ENCODE measurements around the gene GRPEL1. TPM values are rescaled to one million over a fixed set of nuclear protein-coding genes. Genes with fewer than 3 reads are reported as not detected.

Gene GRPEL1
- total RNA-seq, 2 experiments from 2014 or later = 63.8 to 68.7 TPM

- intact Hi-C loops (cut with micrococcal nuclease) = no loop called here
- Mint-ChIP-seq H3K9me3 (no peaks in the 10 kb centered on the region), H3K4me3 (no peak overlapping the region), H3K27me3 (no peaks in the 10 kb centered on the region), H3K27ac (no peak overlapping the region), H3K4me1 (ENCODE audit: low read depth) (no peaks in the 10 kb centered on the region), H3K36me3 (peaks cover 30% of the 10 kb centered on the region)
- ChIA-PET POLR2A (no interaction called here), CTCF (interaction anchor here (2.8 kb wide), 1 partner anchor 14 kb away, joined by 9 read pairs; the partner anchor contains the start of gene TADA2B)
- DNase-seq = no peak
Measured at GRCh38 chr4:7029212-7029611, 38.7 kb downstream of the GRPEL1 start.

- no peaks in the 10 kb centered on the region for H3K4me1 Mint-ChIP-seq (ENCODE audit: low read depth)
- H3K27ac Mint-ChIP-seq = peak overlapping the region; percentile 26
- no peak for DNase-seq
- H3K4me3 Mint-ChIP-seq = no peak overlapping the region
- CTCF ChIA-PET = no interaction called here
- no peaks in the 10 kb centered on the region for H3K9me3 Mint-ChIP-seq
- no peaks in the 10 kb centered on the region for H3K27me3 Mint-ChIP-seq
- H3K36me3 Mint-ChIP-seq = peaks cover 30% of the 10 kb centered on the region
- POLR2A ChIA-PET = no interaction called here
- intact Hi-C loops (cut with micrococcal nuclease) = no loop called here
Measured at GRCh38 chr4:7027913-7028312, 40.0 kb downstream of the GRPEL1 start.

- Mint-ChIP-seq H3K9me3 (no peaks in the 10 kb centered on the region), H3K4me3 (no peak overlapping the region), H3K27ac (no peak overlapping the region), H3K27me3 (no peaks in the 10 kb centered on the region), H3K36me3 (peaks cover 30% of the 10 kb centered on the region), H3K4me1 (ENCODE audit: low read depth) (no peaks in the 10 kb centered on the region)
- CTCF ChIA-PET = no interaction called here
- intact Hi-C loops (cut with micrococcal nuclease) = no loop called here
- POLR2A ChIA-PET = no interaction called here
- no peak for DNase-seq
Measured at GRCh38 chr4:7027284-7027683, 40.6 kb downstream of the GRPEL1 start.

GRCh38 chr4:7026107-7026506 lies 41.8 kb downstream of the GRPEL1 start:
- intact Hi-C loops (cut with micrococcal nuclease) = no loop called here
- ChIA-PET CTCF (no interaction called here), POLR2A (no interaction called here)
- Mint-ChIP-seq H3K9me3 (no peaks in the 10 kb centered on the region), H3K4me1 (ENCODE audit: low read depth) (no peaks in the 10 kb centered on the region), H3K27me3 (no peaks in the 10 kb centered on the region), H3K27ac (peak overlapping the region; percentile 54), H3K4me3 (no peak overlapping the region), H3K36me3 (peaks cover 23% of the 10 kb centered on the region)
- DNase-seq = no peak

- Mint-ChIP-seq H3K9me3 (no peaks in the 10 kb centered on the region), H3K4me1 (ENCODE audit: low read depth) (no peaks in the 10 kb centered on the region), H3K4me3 (no peak overlapping the region), H3K36me3 (peaks cover 20% of the 10 kb centered on the region), H3K27ac (no peak overlapping the region), H3K27me3 (no peaks in the 10 kb centered on the region)
- intact Hi-C loops (cut with micrococcal nuclease) = no loop called here
- no peak for DNase-seq
- POLR2A ChIA-PET = no interaction called here
- CTCF ChIA-PET = no interaction called here
Measured at GRCh38 chr4:7025040-7025602, 42.7 kb downstream of the GRPEL1 start.

- no peaks in the 10 kb centered on the region for H3K9me3 Mint-ChIP-seq
- H3K4me3 Mint-ChIP-seq = no peak overlapping the region
- no peak for DNase-seq
- POLR2A ChIA-PET = no interaction called here
- no peaks in the 10 kb centered on the region for H3K27me3 Mint-ChIP-seq
- no peaks in the 10 kb centered on the region for H3K4me1 Mint-ChIP-seq (ENCODE audit: low read depth)
- CTCF ChIA-PET = no interaction called here
- peaks cover 20% of the 10 kb centered on the region for H3K36me3 Mint-ChIP-seq
- H3K27ac Mint-ChIP-seq = no peak overlapping the region
- intact Hi-C loops (cut with micrococcal nuclease) = no loop called here
Measured at GRCh38 chr4:7024336-7024890, 43.5 kb downstream of the GRPEL1 start.

- DNase-seq = no peak
- intact Hi-C loops (cut with micrococcal nuclease) = no loop called here
- H3K4me1 Mint-ChIP-seq (ENCODE audit: low read depth) = no peaks in the 10 kb centered on the region
- H3K27ac Mint-ChIP-seq = no peak overlapping the region
- no peak overlapping the region for H3K4me3 Mint-ChIP-seq
- H3K36me3 Mint-ChIP-seq = peaks cover 17% of the 10 kb centered on the region
- ChIA-PET POLR2A (no interaction called here), CTCF (no interaction called here)
- no peaks in the 10 kb centered on the region for H3K9me3 Mint-ChIP-seq
- no peaks in the 10 kb centered on the region for H3K27me3 Mint-ChIP-seq
Measured at GRCh38 chr4:7023901-7024300, 44.0 kb downstream of the GRPEL1 start.

GRCh38 chr4:7023486-7023885 lies 44.4 kb downstream of the GRPEL1 start:
- Mint-ChIP-seq H3K27me3 (no peaks in the 10 kb centered on the region), H3K4me1 (ENCODE audit: low read depth) (no peaks in the 10 kb centered on the region), H3K36me3 (peaks cover 19% of the 10 kb centered on the region), H3K27ac (no peak overlapping the region), H3K9me3 (no peaks in the 10 kb centered on the region), H3K4me3 (no peak overlapping the region)
- ChIA-PET POLR2A (no interaction called here), CTCF (interaction anchor here (1.2 kb wide), 1 partner anchor 303 kb away, joined by 3 read pairs; no protein-coding TSS in a partner anchor)
- DNase-seq = no peak
- intact Hi-C loops (cut with micrococcal nuclease) = no loop called here

- no peak overlapping the region for H3K4me3 Mint-ChIP-seq
- peaks cover 14% of the 10 kb centered on the region for H3K36me3 Mint-ChIP-seq
- intact Hi-C loops (cut with micrococcal nuclease) = no loop called here
- ChIA-PET CTCF (interaction anchor here (1.2 kb wide), 1 partner anchor 302 kb away, joined by 3 read pairs; no protein-coding TSS in a partner anchor), POLR2A (no interaction called here)
- no peaks in the 10 kb centered on the region for H3K9me3 Mint-ChIP-seq
- H3K27ac Mint-ChIP-seq = no peak overlapping the region
- no peak for DNase-seq
- H3K27me3 Mint-ChIP-seq = no peaks in the 10 kb centered on the region
- no peaks in the 10 kb centered on the region for H3K4me1 Mint-ChIP-seq (ENCODE audit: low read depth)
Measured at GRCh38 chr4:7021930-7022664, 45.8 kb downstream of the GRPEL1 start.

GRCh38 chr4:7021355-7021754 lies 46.5 kb downstream of the GRPEL1 start:
- H3K27ac Mint-ChIP-seq = no peak overlapping the region
- H3K36me3 Mint-ChIP-seq = peaks cover 9% of the 10 kb centered on the region
- H3K9me3 Mint-ChIP-seq = no peaks in the 10 kb centered on the region
- intact Hi-C loops (cut with micrococcal nuclease) = no loop called here
- CTCF ChIA-PET = no interaction called here
- DNase-seq = no peak
- POLR2A ChIA-PET = no interaction called here
- no peak overlapping the region for H3K4me3 Mint-ChIP-seq
- H3K27me3 Mint-ChIP-seq = no peaks in the 10 kb centered on the region
- H3K4me1 Mint-ChIP-seq (ENCODE audit: low read depth) = no peaks in the 10 kb centered on the region

GRCh38 chr4:7020856-7021255 lies 47.0 kb downstream of the GRPEL1 start:
- DNase-seq = no peak
- intact Hi-C loops (cut with micrococcal nuclease) = no loop called here
- H3K27me3 Mint-ChIP-seq = no peaks in the 10 kb centered on the region
- no peaks in the 10 kb centered on the region for H3K9me3 Mint-ChIP-seq
- CTCF ChIA-PET = no interaction called here
- peaks cover 6% of the 10 kb centered on the region for H3K36me3 Mint-ChIP-seq
- H3K4me1 Mint-ChIP-seq (ENCODE audit: low read depth) = no peaks in the 10 kb centered on the region
- H3K4me3 Mint-ChIP-seq = no peak overlapping the region
- H3K27ac Mint-ChIP-seq = peak overlapping the region; percentile 30
- POLR2A ChIA-PET = no interaction called here

- no peaks in the 10 kb centered on the region for H3K4me1 Mint-ChIP-seq (ENCODE audit: low read depth)
- H3K27me3 Mint-ChIP-seq = no peaks in the 10 kb centered on the region
- peaks cover 8% of the 10 kb centered on the region for H3K36me3 Mint-ChIP-seq
- ChIA-PET POLR2A (no interaction called here), CTCF (no interaction called here)
- no peak overlapping the region for H3K4me3 Mint-ChIP-seq
- no peak overlapping the region for H3K27ac Mint-ChIP-seq
- DNase-seq = no peak
- no peaks in the 10 kb centered on the region for H3K9me3 Mint-ChIP-seq
- intact Hi-C loops (cut with micrococcal nuclease) = no loop called here
Measured at GRCh38 chr4:7020290-7020689, 47.6 kb downstream of the GRPEL1 start.

GRCh38 chr4:7019367-7019766 lies 48.5 kb downstream of the GRPEL1 start:
- Mint-ChIP-seq H3K36me3 (peaks cover 18% of the 10 kb centered on the region), H3K9me3 (no peaks in the 10 kb centered on the region), H3K27me3 (no peaks in the 10 kb centered on the region), H3K4me3 (no peak overlapping the region), H3K27ac (no peak overlapping the region), H3K4me1 (ENCODE audit: low read depth) (no peaks in the 10 kb centered on the region)
- POLR2A ChIA-PET = no interaction called here
- intact Hi-C loops (cut with micrococcal nuclease) = no loop called here
- no peak for DNase-seq
- CTCF ChIA-PET = interaction anchor here (1.1 kb wide), 1 partner anchor 18 kb away, joined by 3 read pairs; no protein-coding TSS in a partner anchor

All from activated CD4-positive, alpha-beta memory T cell treated with anti-CD3 and anti-CD28 coated beads for 36 hours (primary cell).